HUES64 (cell line): ENCODE data around the gene FOXP1.
"Not testable (repeated sequence)": the region's sequence is repeated elsewhere in the genome, so short reads cannot be mapped to it uniquely, and the experiment has no call there.

Experiments used
- H3K27ac ChIP-seq: 2 replicates; pipeline ENCODE4 v1.7.0; 2013; ENCODE audit warnings: low read depth, low read length, inconsistent platforms
- H3K27me3 ChIP-seq: 2 replicates; pipeline ENCODE4 v1.6.1; 2013; ENCODE audit warnings: mild to moderate bottlenecking, low read length; ENCODE audit not compliant: insufficient read depth
- H3K36me3 ChIP-seq: 2 replicates; pipeline ENCODE4 v1.6.1; 2013; ENCODE audit warnings: mild to moderate bottlenecking, low read length; ENCODE audit not compliant: insufficient read depth
- H3K4me1 ChIP-seq: 2 replicates; pipeline ENCODE4 v1.6.1; 2013; ENCODE audit warnings: mild to moderate bottlenecking, low read length, moderate library complexity; ENCODE audit not compliant: insufficient read depth
- H3K4me3 ChIP-seq: 2 replicates; pipeline ENCODE4 v1.5.1; 2013; ENCODE audit warnings: mild to moderate bottlenecking, low read length, moderate library complexity
- H3K9ac ChIP-seq: 2 replicates; pipeline ENCODE4 v1.6.1; 2013; ENCODE audit warnings: mild to moderate bottlenecking, low read depth, low read length
- H3K9me3 ChIP-seq: 2 replicates; pipeline ENCODE4 v1.6.1; 2013; ENCODE audit warnings: low read depth, low read length; ENCODE audit not compliant: insufficient read depth
- WGBS: fragments of 150-250, 120-280 bp; methylation state at CpG from one replicate; pipeline ENCODE4 v1.1.7; 2013; ENCODE audit warnings: missing lambda C conversion rate; 5-methylcytosine and 5-hydroxymethylcytosine counted together

The FOXP1 gene

DNA sequence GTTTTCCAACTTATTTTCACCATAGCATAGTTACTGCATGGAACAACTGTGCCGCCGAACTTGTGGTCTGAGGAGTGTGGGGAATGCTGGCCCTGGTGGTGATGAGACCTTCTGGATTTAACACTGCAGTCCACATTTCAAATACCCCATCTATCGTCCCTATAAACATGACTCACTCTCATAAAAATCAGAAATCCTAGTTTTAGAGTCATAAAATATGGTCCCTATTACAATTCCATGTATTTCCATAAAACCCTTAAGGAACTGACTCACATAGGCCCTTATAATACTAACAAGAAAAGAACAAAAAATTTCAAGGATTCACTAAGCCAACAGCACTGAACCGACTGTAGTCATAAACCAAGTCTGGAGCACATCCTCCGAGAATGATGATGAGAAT is 147.2 kb downstream of the FOXP1 start:
- WGBS, result 93% methylated on average over 5 of the region's 5 CpGs
- H3K4me1 ChIP-seq, result peaks cover 5% of the 10 kb centered on the region; the same call in 1 of the 2 replicates
- no peaks in the 10 kb centered on the region for H3K36me3 ChIP-seq
- H3K4me3 ChIP-seq, result no peak overlapping the region
- H3K9ac ChIP-seq, result no peak overlapping the region
- no peaks in the 10 kb centered on the region for H3K27me3 ChIP-seq
- no peak overlapping the region for H3K27ac ChIP-seq
- H3K9me3 ChIP-seq, result no peaks in the 10 kb centered on the region

DNA sequence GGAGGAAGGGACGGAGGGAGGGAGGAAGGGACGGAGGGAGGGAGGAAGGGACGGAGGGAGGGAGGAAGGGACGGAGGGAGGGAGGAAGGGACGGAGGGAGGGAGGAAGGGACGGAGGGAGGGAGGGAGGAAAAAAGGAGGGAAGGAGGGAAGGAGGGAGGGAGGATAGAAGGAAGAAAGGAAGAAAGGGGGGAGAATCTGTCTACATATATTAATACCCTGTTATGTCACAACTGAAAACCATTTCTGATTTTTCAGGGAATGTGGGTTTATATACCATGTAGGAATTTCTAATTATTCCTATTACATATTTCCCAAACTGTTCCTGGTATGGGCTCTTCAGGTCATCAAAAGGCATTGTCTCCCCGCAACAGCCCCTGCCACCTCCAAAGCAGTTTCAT is 147.7 kb downstream of the FOXP1 start:
- H3K9ac ChIP-seq, H3K9me3 ChIP-seq, H3K27ac ChIP-seq, H3K27me3 ChIP-seq, H3K4me1 ChIP-seq, H3K36me3 ChIP-seq, H3K4me3 ChIP-seq: not testable (repeated sequence)
- WGBS, result 93% methylated on average over 1 of the region's 7 CpGs

DNA sequence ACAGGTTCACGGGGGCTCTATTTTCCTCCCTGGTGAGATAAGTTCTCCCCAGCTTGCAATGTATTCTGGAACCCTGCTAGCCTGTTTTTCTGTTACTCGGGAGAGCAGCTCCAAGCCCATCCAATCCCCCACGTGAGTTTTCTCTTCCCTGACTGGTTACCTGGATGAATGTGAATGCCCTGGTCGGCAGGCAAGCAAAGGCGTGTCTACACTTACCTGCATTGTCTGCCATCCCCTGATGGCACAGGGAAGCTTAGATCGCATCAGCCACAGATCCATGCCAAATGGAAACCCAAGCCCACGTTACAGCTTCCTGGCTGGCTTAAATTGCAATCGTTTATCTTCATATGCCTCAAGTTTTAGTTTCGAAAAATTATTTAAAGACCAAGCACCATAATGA is 149.9 kb downstream of the FOXP1 start:
- H3K9ac ChIP-seq, result no peak overlapping the region
- no peak overlapping the region for H3K27ac ChIP-seq

DNA sequence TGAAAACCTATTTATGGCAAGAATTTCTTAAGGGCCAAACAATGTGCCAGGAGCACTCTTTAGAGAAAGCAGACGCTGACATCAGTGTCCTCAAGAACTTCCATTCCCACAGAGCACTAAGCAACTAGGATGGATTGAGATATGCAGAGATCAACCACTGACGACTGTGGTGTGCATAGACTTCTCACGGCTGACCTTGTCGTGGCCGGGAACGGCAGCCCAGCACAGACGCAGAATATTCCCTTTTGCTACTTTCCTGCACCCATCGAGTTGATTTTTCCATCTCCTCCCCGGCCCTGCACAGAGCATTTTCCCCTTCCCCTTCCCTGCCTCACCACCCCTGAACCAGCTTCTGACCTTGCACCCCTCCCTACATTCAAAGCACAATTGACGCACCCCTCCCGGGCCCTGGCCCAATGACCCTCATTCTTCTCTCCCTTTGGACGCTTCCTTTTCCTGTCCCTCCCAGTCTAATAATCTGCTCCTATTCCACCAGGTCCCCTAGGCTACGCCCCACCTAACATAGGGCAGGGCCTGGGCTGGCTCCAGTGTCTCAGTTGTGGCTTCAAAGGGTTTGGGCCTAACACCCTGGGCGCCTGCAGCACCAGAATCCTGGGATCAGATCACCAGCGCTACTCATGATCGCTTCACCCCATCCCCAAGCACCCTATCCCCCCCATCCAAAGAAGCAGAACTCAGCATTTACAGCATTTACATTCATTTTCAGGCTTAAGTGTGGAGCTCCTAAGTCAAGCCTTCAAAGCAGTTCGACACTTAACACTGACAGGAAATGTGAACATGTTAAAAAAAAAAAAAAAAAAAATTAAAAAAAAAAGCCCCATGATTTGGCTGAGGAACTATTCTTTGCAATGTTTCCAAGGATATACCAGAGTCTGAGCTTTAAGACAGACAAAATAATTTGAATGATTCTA is 151.2 kb downstream of the FOXP1 start:
- 92% methylated on average over 17 of the region's 17 CpGs for WGBS
- Histone ChIP-seq H3K4me3 (no peak overlapping the region), H3K36me3 (no peaks in the 10 kb centered on the region), H3K27me3 (no peaks in the 10 kb centered on the region), H3K4me1 (peaks cover 17% of the 10 kb centered on the region), H3K9me3 (no peaks in the 10 kb centered on the region), H3K27ac (no peak overlapping the region), H3K9ac (no peak overlapping the region)

More for the DNA sequence above, 149.9 kb downstream of the FOXP1 start:
- Histone ChIP-seq H3K4me3 (no peak overlapping the region), H3K4me1 (peaks cover 23% of the 10 kb centered on the region), H3K9me3 (no peaks in the 10 kb centered on the region), H3K27me3 (no peaks in the 10 kb centered on the region), H3K36me3 (no peaks in the 10 kb centered on the region)
- 80% methylated on average over 9 of the region's 9 CpGs for WGBS

DNA sequence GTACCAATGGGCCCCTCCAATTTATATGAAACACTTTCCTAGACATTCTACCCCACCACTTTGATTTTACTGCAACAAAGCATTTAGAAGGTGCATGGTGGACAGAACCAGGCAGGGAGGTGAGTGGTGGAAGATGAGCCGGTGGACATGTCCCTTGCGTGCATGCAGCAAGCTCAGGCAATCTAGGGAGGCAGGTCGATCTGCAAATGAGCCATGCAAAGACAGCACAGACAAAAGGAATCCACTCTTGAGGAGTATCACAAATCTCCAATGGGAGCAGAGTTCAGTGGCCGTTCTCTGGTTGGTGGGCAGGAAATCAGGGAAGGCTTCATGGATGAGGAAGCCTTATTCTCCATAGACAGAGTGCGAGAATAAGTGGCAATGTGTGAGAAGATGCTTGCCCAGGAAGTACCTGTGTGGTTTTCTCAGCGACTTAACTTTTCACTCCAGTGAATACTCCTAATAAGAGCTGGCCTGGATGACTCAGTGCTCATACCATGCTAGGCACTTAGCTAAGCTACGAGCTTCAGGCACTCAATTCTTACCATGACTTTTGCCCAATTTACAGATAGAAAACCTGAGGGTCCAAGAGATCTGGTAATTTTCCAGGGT is 152.5 kb downstream of the FOXP1 start:
- H3K4me3 ChIP-seq, result no peak overlapping the region
- H3K27ac ChIP-seq, result no peak overlapping the region
- H3K27me3 ChIP-seq, result no peaks in the 10 kb centered on the region
- WGBS, result 88% methylated on average over 7 of the region's 7 CpGs
- H3K9ac ChIP-seq, result no peak overlapping the region
- H3K4me1 ChIP-seq, result peaks cover 17% of the 10 kb centered on the region
- H3K9me3 ChIP-seq, result no peaks in the 10 kb centered on the region
- H3K36me3 ChIP-seq, result no peaks in the 10 kb centered on the region

DNA sequence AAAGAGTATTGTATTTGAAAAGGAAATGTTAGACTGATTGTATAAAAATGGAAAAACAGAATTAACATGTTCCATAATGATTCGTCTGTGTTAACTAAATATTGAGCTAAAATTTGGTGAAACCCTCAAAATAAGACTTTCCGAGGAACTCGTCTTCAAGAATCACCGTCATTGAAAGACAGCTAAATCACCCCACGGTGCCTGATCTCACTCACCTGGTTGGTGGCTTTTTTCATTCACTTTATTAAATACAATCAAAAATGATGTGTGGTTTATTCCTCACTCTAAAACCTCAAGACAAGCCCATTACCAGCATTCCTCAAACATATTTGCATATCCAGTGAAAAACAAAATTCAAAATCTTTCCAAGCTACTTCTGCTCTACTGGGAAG is 153.9 kb downstream of the FOXP1 start:
- no peak overlapping the region for H3K9ac ChIP-seq
- H3K36me3 ChIP-seq, result no peaks in the 10 kb centered on the region
- H3K27me3 ChIP-seq, result no peaks in the 10 kb centered on the region
- H3K4me1 ChIP-seq, result peaks cover 17% of the 10 kb centered on the region
- 81% methylated on average over 5 of the region's 5 CpGs for WGBS
- H3K4me3 ChIP-seq, result no peak overlapping the region
- H3K27ac ChIP-seq, result no peak overlapping the region
- no peaks in the 10 kb centered on the region for H3K9me3 ChIP-seq

DNA sequence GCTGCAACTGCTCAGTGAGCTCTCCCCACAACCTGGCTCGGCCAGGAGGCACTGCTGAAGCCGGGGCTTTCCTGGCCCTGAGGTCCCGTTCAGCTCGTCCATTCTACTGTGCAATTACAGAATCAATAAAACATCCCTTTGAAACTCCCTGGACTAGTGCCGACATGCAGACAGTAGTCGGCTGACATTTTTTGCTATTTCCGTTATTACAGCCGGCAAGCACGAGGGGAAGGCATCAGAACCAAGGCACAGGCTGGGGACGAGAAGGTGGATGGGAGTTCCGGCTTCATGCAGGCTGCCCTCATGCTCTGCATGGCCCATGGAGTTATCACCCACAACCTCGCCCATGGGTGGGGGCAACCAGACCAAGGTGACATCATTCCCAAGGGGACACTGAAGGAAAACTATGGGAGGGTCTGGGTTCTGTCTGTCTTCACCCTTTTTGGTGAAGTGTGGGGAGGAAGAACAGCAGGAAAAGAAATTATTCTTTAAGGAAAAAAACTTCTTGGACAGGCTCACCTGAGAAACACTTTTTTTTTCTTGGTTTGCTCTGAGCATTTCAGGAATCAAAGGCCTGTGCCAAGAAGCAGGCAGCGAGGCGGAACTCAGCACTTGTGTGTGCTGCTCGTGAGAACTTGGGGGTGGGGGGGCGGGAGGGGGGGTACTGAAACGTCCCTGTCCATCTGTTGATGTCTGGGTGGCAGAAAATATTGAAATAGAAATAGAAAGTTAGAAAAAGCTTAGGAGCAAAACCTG is 154.5 kb downstream of the FOXP1 start:
- peaks cover 17% of the 10 kb centered on the region for H3K4me1 ChIP-seq
- WGBS, result 91% methylated on average over 17 of the region's 17 CpGs
- H3K4me3 ChIP-seq, result no peak overlapping the region
- H3K27ac ChIP-seq, result no peak overlapping the region
- no peaks in the 10 kb centered on the region for H3K36me3 ChIP-seq
- no peaks in the 10 kb centered on the region for H3K27me3 ChIP-seq
- H3K9me3 ChIP-seq, result no peaks in the 10 kb centered on the region
- no peak overlapping the region for H3K9ac ChIP-seq

DNA sequence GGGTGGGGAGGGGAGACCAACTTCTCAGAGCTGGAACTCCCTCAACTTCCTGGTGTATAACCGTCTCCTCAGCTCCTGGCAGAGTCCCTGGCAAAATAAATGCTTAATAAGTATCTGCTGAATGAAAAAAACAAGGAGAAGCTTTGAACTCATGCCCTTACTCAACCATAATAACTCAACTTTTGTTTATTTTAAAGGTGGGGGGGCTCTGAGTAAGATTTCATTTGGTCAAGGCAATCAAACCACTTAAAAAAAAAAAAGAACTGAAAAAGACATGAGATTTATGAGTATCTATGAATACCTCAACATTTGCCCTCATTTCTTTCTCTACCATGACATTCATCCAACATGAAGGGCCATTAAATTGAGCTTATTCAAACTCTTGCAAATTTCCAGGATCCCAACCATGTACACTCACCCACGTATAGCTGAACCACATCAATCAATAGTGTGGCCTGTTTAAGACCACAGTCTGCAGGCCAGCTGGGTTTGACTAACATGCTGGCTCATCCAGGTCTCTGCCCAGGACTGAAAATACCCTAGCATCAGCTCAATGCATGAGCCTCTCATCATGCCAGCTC is 157.9 kb downstream of the FOXP1 start:
- 96% methylated on average over 2 of the region's 2 CpGs for WGBS
- Histone ChIP-seq H3K9me3 (no peaks in the 10 kb centered on the region), H3K36me3 (no peaks in the 10 kb centered on the region), H3K4me1 (peaks cover 14% of the 10 kb centered on the region), H3K27ac (no peak overlapping the region), H3K9ac (no peak overlapping the region), H3K4me3 (no peak overlapping the region), H3K27me3 (no peaks in the 10 kb centered on the region)

DNA sequence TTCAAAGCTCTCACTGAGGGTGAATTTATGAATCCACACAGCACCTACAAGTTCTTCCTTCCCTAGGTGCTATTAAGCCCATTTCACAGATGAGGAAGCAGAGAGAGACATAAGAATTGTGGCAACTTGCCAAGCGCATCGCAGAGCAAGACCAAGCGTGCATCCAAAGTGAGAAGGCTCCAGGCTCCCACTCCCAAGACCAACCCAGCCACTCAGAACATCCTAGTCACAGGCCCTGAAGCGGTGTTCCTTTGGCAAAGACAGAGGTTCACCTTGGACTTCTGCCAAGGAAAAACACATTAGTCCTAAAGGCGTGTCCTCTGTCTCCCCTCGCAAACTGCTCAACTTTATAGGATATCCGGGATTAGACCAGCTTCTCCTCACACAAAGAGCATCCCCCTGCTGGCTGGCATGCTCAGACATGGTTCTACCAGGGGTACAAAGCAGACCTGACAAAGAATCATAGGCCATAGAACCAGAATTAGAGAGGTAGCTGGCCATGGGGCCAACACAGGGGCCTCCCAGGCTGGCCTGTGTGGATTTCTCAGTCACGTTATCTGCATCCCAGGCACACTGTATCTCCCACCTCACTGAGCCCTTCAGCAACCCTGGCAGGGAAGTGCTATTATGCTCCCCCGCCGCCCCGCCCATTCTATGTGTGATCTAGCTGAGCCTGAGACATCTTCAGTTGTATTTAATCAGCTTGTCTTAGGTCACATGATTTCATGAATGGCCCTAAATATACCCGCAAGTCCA is 160.2 kb downstream of the FOXP1 start:
- Histone ChIP-seq H3K27me3 (no peaks in the 10 kb centered on the region), H3K9ac (no peak overlapping the region), H3K4me3 (no peak overlapping the region), H3K9me3 (no peaks in the 10 kb centered on the region), H3K4me1 (no peaks in the 10 kb centered on the region), H3K27ac (no peak overlapping the region), H3K36me3 (no peaks in the 10 kb centered on the region)
- WGBS, result 90% methylated on average over 12 of the region's 12 CpGs

DNA sequence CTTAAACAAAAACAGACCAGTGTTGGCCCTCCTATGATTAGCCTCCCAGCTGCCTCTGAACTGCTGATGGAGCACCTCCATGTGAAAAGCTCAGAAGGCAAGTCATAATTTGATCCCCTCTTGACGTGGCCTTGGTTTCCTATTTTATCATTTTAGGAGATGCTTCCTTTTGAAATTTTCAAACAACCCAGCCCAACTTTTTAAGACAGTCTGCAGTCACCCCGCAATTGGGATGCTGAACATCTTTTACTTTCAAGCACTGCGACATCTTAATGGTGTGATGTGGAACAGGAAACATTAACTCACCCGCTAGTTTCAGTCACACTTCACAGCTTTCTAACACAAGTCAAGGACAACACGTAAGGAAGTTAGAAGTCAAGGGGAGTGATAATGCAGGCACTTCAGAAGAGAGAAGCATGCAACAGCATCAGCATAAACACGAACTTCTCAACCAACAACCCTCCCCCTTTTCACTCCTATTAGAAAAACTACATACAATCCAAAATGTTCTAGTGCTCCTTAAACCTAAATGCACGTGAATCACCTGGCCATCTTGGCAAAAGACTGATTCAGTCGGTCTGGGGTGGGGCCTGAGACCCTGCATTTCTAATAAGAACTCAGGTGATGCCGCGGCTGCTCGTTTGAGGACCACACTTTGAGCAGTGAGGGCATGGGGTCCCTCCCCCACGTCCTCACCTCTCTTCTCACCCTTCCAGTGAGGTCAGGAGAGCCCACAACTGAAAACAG is 161.5 kb downstream of the FOXP1 start:
- no peaks in the 10 kb centered on the region; the same call in 1 of the 2 replicates for H3K4me1 ChIP-seq
- no peak overlapping the region for H3K4me3 ChIP-seq
- H3K27ac ChIP-seq, result no peak overlapping the region
- no peaks in the 10 kb centered on the region for H3K36me3 ChIP-seq
- H3K9me3 ChIP-seq, result no peaks in the 10 kb centered on the region
- WGBS, result 88% methylated on average over 11 of the region's 12 CpGs
- no peak overlapping the region for H3K9ac ChIP-seq
- H3K27me3 ChIP-seq, result no peaks in the 10 kb centered on the region
